NCI-H187 treated with DMSO at 0.1 percent for 48 hours (cell line): Measurements from ENCODE around the gene HAGHL.
"Not testable (repeated sequence)": the region's sequence is repeated elsewhere in the genome, so short reads cannot be mapped to it uniquely, and the experiment has no call there.

ENCODE experiments used
- DNase-seq: peaks from one replicate; lab custom pipeline; 2025; lab: John Stamatoyannopoulos, UW

HAGHL gene

DNA sequence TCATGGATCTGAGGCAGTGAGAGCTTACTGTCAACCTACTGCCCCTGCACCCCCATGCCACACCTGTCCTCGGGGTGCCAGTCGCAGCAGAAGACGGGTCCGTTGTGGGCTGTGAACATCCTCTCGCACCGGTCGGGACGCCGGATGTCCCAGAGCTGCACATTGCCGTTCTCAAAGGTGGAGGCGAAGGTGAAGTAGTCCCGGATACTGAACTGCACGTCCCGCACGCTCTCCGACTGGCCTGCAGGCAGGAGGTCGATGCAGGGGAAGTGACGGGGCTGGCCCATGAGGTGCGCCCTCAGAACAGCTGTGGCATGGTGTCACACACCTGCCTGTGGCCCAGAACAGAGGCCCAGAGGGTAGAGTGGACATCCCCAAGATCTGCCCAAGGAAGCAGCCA is 39.4 kb upstream of the HAGHL start:
- DNase-seq: no peak

DNA sequence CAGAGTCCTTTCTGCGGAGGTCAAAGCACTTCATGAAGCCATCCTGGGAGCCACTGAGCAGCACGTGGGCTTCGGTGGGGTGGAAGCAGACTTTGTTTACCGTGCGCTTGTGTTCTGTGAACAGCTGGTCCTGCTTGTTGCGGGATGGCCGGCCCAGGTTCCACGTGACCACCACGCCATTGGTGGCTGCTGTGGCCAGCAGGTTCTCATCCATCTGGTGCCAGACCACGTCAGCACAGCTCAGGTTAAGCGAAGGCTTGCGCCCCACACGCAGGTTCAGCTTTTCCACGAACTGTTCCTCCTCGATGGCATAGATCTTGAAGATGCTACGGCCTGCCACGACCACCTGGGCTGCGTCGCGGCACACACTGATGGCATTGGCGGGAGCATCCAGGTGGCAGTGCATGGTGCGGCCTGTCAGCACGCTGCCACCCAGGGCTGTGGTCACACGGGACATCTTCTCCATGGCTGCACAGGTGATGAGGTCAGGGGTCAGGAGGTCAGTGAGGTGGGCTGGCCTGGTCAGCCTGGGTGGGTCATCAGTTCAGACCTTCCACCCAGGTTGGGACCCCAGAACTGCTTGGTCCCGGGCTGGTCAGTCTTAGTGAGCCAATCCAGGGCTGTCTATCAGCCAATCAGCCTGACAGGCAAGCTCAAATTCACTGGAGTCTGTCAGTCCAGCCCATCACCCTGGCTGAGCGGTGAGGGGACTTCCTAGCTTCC is 37.6 kb upstream of the HAGHL start:
- no peak for DNase-seq

DNA sequence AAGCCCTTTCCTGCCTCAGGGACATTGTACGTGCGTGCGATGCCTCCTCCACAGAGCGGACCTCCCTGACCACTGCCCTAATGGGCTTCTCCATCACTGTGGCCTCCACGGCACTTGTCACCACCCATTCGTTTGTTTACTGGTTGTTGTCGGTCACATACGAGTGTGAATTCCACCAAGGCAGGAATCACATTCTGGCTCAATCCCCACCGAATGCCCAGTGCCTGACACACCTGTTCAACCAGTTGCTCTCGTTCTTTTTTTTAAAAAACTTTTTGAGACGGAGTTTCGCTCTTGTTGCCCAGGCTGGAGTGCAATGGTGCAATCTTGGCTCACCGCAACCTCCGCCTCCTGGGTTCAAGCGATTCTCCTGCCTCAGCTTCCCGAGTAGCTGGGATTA is 35.7 kb upstream of the HAGHL start:
- DNase-seq: not testable (repeated sequence)

DNA sequence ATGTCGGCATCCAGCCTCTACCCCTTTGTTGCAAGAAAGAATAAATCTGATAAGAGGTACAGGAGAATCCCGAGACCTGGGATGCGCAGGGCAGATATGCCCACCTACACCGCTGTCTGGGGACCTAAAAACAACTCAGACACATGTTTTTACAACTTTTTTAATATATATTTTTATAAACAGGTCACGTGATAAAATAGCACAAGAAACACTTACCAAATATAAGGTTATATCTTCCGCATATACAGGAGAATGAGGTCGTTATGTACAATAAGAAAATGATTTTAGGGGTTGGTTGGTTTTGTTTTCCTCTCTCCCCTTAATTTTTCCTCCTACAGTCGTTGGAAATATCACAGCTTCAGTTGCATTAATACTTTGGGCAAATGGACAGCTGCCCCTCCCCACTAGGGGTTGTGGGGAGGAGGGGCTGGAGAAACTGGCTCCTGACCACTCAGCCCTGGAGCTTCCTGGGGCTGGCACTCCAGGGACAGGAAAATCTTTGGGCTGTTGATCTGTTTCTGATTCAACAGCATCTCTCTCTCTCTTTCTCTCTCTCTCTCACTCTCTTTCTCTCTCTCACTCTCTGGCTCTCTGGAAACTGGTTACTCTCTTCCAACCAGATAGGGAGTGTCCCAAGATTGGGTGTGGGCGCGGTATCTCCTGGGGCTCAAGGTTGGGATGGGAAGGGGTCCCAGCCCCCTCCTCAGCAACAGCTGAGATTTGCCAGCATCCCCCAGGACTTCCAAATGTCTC is 34.4 kb upstream of the HAGHL start:
- no peak for DNase-seq

DNA sequence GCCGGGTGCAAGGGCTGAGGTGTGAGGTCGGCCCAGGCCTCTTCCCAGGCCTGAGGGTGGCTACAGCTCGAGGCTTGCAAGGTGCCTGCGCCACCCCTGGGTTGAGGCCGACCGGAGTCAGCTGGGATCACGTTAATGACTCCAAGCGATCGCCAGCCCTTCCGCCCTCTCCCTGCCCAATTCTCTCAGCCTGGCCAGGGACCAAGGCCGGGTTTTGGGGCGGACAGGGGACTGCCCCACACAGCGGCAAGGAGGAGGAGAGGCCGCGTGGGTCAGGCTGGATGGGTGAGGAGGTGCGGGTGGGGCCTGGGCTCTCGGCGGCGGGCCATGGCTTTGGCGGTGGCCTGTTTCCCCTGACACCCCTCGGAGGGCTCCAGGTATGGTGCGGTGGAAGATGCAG is 33.5 kb upstream of the HAGHL start:
- no peak for DNase-seq

DNA sequence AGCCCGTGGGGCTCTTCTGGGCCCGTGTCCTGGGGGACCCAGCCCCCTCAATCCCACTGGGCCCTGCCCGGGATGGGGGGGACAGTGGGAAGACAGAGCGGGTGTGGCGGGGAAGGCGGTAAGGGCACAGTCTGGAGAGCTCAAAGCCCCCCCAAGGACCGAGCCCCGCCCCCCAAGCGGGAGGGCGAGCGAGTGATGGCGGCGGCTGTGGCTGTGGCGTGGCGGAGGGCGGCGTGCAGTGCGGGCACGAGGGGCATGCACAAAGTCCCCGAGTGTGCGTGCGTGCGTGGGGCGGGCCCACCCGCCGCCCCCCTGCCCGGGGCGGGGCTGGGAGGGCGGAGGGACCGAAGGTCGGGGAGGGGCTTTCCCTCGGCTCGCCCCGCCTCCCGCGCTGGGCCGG is 33.1 kb upstream of the HAGHL start:
- DNase-seq: no peak

DNA sequence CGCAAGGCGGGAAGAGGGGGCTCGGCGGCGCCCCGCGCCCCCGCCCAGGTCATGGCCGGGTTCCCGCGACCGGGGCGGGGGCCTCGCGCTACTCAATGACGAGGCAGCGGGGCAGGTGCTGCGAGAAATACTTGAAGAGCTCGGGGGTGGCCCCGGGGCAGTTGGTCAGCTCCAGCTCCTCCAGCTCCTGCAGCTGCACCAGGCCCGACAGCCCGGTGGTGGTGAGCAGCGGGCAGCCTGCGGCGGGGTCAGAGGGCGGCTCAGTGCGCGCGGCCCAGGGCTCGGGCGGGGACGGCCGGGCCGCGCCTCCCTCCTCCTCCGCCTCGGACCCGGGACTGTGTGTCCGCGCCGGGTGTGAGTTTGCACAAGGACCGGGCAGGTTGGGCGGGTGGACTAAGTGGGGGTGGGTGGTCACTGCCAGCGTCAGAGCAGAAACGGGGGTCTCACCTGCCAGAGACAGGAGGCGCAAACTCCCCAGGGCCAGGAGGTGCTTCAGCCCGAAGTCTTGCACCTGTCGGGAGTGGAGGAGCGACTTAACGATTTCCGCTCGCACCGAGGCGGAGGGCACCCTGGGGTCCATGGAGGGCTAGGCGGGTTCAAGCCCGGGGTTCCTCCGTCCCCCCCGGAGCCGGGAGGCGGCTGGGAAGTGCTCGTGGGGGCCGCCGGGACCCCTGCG is 32.6 kb upstream of the HAGHL start:
- no peak for DNase-seq

DNA sequence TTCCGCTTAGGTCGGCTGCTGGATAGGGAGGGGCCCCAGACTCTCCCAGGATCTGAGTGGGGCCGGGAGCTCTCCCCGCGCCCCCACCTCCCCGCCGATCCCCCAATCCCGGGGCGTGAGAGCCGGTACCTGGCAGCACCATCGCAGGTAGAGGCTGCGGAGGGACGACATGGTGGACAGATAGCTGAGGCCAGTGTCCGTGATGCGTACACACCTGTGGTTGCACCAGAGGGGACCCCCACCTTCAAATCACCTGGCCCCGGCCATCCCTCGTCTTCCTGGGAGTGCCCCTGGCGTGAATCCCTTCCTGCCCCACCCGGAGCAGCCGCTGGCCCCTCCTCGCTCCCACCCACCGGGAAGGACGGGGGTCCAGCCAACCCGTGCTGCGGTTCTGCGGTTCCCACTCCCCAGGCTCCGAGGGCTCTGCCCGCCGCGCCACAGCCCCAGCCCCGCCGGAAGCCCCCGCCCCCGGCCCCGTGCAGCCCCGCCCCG is 32.0 kb upstream of the HAGHL start:
- DNase-seq: no peak

DNA sequence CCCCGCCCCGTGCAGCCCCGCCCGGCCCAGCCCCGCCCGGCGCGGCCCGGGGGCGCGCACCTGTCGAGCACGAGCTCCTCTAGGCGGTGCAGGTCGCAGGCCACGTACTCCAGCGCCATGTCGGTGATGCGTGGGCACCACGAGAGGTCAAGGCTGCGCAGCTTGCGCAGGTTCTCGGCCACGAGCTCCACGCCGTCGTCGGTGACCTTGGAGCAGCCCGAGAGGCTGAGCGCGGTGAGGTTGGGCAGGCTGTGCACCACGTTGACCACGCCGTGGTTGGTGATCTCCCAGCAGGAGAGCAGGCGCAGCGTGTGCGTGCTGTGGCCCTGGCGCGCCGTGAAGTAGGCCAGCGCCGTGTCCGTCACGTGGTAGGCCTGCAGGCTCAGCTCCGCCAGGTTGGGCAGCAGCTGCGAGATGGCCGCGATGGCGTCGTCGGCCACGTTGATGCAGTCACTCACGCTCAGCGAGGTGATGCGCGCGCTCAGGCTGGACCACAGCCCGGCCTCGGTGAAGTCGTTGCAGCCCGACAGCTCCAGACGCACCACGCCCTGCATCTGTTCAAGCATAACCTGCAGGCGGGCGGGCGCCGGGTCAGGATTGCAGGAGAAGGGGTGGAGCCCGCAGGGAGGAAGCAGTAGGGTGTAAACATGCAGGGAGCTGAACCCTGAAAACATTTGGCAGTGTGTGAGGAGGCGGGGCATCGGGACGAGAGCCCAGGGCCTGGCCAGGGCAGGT is 31.4 kb upstream of the HAGHL start:
- DNase-seq: peak; percentile 93

DNA sequence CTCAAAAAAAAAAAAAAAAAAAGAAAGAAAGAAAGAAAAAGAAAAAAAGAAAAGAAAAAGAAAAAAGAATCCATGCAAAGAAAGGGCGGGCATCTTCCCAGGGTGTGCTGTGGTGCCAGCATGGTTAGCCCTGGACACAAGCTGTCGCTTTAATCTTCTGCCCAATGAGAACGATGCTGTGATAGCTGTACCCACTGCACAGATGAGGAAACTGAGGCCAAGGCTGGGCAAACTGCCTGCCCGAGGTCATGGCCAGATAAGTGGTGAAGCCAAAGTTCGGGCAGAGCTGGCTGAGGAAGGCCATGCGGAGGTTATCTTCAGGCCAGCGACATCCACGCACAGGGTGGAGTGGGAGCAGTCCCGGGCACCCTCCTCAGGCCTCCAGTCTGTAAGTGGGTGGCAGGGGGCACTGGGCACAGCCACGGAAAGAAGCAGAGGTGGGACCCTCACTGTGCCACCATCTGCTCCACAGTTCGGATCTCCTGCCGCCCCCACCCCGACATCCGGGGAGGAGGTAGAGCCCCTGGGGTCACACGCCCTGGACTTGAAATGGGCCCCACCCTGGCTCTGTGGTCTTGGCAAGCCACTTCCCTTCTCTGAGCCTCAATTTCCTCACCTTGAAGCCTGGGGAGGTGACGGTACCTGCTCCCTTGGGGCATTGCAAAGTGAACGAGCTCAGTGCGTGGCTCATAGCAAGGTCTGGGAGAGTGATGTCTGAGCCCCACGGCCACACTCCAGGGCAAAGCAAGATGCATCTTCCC is 27.8 kb upstream of the HAGHL start:
- DNase-seq: no peak

DNA sequence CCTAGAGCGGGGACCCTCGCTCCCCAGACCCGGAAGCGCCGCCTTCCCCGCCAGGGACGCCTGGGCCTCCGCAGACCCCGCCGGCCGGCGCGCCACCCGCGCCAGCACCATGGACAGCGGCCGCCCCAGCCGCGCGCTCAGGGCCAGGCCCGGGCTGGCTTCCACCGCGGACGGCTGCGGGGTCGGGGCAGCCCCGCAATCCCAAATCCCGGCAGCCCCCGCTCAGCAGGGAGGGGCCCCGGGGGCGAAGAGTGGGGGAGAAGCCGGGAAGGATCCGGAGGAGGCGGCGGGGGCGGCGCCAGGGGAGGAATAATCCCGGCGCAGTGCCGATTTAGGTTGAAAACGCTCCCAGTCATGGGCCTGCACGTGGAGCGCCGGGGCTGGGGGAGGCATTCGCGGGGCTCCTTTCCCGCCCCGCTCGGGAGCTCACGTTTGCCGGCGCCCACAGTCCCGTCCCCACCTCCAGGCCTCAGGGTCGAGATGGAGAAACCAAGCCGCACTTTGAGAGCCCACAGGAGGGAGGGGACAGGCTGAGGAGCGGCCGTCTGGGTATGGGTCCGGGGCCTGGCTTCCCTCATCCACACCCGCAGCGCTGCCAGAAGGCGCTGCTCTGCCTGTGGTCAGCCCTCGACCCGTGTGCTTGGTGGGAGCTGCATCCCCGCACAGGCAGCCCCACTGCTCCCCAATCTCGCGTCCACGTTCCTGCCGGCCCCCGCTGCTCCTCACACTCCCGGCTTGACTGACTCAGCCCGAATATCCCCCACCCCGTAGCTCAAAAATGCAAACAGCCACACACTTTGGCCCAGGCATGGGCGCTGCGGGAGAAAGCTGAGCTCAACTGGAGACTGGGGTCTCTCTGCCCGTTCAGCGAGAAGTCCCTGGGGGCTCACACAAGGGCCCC is 26.0 kb upstream of the HAGHL start:
- DNase-seq: no peak

DNA sequence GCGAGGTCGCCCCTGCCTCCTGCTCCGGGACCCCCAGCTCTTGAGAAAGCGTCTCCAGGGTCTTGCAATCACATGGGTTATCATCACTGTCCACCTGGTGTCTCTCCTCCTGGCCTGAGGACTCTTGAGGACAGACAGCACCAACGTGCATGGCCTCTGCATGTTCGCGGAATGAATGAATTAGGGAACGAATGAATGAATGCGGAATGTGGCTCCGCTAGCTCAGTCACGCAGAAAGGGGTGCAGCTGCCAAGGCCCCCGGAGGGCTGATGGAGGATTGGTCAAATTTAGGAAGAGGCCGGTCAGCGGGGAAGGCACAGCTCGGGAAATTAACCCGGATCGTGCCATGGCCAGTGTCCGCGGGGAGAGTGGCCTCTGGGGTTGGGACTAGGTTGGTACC is 24.6 kb upstream of the HAGHL start:
- no peak for DNase-seq

DNA sequence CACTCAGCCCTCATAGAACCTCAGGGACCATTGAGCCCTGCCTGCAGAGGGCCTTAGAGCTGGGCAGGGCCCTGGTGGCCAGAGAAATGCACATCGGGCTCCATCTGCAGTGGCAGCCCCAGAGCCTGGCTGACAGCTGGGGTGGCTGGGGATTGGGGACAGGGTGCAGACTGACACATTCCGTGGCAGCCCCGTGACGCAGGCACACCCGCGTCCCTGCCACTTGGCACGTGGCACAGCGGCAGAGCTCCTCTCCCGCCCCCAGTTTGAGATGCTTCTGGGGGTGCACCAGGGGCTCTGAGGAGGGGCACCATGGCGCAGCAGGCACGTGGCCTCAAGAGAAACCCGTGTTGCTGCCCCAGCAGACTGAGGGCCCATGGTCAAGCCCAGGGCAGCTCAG is 23.5 kb upstream of the HAGHL start:
- no peak for DNase-seq

DNA sequence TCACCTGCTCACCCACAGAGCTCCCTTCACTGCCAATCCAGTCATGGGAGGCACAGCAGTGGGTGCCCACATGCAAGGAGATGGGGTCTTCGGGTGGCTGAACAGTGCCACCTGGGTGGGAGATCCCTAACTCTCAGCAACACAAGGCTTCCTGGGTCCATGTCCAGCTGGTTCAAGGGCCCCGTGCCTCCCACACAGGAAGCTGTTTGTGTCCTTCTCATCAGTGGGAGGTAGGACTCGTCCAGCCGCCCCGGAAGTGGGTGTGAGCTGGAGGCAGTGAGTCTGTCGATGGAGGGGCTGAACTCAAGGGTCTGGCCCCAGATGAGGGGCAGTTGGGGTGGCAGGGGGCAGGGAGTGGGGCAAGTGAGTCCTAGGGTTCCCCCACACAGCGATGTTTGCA is 22.9 kb upstream of the HAGHL start:
- no peak for DNase-seq

DNA sequence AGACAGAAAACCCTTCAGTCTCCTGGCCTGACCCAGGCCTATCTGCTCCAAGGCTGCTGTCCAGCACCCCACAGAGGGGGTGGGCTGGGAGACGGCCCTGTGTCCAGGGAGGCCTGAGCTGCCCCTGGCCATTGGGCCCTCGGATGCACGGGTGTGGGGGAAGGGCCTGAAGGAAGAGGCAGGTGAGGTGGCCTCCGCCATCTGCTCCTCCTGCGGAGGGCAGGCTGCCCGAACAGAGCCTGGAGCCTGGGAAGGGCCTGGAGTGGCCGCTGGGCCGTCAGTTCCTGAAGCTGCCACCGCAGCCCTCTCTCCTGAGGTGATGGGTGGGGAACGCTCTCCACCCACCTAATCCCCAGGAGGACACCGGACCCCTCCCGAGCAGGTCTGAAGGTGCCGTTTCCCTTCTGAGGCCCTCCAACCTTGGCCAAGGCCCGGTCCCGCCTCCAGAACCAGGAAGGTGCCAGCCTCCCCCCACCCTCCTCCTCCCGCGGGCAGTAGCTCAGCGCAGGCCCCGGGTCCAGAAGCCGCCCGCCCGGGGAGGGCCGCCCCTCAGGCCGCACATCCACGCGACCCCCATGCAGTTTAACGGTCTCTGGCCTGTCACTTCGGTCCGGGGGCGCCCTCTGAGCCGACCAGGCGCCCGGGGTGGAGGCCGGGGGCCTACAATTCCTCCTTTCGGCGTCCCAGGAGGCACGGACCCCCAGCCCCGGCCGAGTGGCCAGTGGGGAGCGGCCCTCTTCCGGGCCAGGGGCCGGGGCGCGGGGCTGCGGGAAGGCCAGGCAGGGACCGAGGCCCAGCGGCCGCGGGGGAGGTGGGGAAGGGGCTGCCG is 22.1 kb upstream of the HAGHL start:
- DNase-seq: no peak

DNA sequence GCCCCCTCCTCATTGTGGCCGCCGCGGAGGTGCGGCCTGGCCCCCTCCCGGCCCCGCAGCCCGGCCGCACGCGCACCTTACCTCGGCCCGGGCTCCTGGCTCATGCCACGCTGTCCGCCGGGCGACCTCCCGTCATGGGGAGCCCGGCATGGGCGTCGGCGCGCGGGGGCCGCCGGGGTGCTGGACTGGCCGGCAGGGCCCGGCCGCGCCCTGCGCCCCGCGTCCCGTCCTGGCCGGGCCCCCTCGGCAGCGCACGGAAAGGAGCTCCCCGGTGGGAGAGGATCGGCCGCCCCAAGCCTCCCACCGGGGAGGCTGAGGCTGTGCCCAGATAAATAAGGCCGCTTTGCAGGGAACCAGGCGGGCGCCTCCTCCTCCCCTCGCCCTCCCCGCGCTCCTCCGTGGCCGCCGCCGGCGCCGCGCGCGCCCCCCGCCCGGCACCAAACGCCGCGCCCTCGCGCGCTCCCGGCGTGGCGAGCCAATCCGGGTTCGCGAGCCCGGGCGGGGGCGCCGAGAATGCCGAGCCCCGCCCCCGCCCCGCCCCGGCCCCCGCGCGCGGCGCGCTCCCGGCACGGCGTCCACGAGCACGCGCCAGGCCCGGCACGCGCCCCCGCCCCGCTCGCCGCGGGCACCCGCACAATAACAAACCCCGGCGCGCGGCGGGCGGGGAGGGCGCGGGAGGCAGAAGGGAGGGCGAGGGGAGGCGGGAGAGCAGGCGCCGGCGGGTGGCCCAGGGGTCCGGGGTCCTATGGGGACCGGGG is 21.3 kb upstream of the HAGHL start, which contains the start of gene FBXL16:
TSS of gene FBXL16 (minus strand) at position 371 of the 758 bp plus-strand sequence. CDS start 8,396 bp downstream, outside the sequence.
- DNase-seq: no peak

DNA sequence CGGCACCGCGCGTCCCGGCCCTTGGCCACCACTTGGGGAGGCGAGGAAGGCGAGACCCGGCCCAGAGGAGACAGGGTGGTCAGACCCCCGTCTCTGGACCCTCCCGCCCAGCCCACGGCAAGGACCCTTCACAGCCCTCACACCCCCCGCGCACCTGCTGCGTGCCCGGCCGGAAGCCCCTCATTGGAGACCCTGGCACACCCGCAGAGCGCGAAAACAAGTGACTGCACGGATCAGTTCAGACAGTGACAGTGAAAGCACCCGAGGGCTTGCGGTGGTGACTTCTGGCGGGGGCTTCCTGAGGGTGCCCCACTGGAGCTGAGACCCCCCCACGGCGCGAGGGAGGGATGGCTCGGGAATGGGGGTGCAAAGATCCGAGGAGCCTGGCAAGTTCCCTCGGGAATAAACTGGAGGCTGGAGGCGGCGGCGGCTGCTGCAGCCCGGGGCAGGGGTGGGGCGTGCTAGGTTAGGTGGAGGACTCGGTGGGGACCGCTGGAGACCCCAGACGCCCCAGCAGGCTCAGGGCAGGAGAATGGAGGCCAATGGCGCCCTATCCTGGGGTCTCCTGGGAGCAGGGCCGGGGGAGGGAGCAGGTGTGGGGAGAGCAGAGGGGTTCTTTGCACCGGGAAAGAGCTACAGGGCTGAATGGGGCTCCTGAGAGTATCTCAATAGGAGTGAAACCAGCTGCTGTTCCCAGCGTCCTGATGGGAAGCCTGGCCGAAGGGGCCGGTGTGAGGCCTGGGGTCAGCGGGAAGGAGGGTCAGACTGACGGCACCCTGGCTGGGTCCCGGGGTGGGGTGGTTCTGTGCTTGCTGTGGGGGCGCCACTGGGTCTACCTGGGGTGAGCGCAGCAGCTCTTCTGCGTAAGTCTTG is 20.5 kb upstream of the HAGHL start:
- DNase-seq: no peak

DNA sequence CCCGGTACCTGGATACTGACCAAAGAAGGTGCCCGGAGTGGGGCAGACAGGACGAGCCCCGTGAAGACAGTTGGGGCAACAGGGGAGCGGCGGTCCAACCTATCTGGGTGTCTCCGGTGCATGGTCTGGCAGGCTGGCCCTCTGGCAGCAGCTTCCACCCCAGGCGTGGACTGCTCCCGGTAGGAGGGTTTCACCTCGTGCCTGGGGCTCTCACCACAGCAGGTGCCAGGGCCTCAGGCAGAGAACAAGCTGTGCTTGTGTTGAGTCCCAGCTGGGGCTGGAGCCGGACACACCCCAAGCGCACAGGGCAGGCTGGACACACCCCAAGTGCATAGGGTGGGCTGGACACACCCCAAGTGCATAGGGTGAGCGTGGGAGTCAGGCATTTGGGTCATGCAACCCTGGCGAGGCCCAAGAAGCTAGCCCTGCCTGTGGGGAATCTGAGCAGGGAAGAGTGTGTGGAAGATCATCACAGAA is 19.8 kb upstream of the HAGHL start:
- DNase-seq: no peak
